Activated CD8-positive, alpha-beta memory T cell treated with anti-CD3 and anti-CD28 coated beads, Interleukin-2, amount 50 U/mL, for 48 hours (primary cell): ENCODE data around the gene DLG2.

Experiments
- DNase-seq: peaks from one replicate; pipeline ENCODE4 v3.0.0-alpha.2; 2020

Gene DLG2

GRCh38 chr11:83941050-83941449 is 1686.1 kb downstream of the DLG2 start:
- no peak for DNase-seq

GRCh38 chr11:83938148-83938547 is 1689.0 kb downstream of the DLG2 start:
- DNase-seq = no peak

- DNase-seq = no peak
These were observed 1694.1 kb downstream of the DLG2 start for GRCh38 chr11:83933008-83933407.

DNA sequence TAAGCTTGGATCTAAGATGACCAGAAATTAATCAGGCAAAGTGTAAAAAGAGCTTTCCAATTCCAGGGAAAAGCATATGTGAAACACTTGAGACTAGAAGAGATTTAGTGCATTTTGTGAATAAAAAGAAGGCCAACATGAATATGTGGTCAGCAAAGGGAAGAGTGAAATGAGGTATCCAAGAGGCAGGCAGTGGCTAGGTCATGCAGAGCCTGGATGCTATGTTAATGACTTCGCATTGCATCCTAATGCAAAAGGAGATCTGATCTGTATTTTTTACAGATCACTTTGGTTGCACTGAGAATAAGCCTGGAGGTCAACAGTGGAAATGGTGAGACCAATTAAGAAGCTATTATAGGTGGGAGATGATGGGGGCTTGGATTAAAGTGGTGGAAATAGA is 1699.7 kb downstream of the DLG2 start:
- no peak for DNase-seq

DNA sequence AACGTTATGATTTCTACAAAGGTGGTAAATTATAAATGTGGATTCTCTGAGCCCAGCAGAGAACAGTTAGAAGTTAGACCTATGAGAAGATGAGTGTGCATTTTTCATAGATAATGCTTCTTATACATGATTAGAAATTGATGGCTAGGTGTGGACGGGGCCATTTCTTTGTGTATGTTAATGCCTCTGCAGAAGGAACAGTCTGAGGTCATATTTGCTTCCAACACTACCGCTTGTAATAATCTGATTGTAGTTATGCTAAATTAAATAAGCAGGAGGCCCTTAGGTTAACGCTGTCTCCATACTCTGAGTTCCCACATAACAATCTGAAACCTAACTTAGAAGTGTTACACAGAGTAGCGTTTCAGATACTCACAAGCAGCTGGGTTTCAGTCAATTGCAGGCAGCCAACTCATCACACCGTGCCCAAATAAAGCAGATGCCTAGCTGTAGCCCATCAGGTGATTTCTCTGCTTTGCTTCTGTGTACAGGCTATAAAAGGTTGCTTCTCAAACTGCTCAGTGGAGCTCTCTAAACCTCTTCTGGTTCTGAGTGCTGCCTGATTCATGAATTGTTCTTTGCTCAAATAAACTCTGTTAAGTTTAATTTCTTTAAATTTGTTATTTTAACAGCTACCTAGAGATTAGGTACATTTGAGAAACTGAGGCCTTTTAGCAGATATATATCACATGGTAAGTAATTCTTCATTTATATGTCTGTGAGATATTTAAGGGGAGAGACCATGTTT is 1702.2 kb downstream of the DLG2 start:
- DNase-seq = no peak

GRCh38 chr11:83923961-83924360 is 1703.2 kb downstream of the DLG2 start:
- no peak for DNase-seq

DNA sequence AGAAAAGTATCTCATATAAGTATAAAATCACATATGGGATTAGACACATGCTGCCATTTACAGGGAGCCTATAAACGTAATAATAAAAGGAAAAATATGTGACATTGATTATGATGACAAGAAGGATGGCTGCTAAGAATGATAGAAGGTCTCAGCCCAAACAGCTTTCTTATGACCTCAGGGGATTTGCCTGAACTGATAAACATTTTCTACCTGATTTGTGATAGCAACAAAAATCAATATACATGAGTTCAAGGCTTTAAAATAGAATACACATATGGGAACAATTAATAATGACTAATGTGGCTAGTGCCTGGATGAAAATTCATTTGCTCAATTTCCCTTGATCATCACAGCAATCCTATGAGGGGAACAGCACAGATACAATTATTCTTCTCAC is 1704.2 kb downstream of the DLG2 start:
- no peak for DNase-seq

GRCh38 chr11:83922318-83922717 is 1704.8 kb downstream of the DLG2 start:
- DNase-seq = no peak

- no peak for DNase-seq
These were observed 1705.5 kb downstream of the DLG2 start for GRCh38 chr11:83921447-83922192.

DNA sequence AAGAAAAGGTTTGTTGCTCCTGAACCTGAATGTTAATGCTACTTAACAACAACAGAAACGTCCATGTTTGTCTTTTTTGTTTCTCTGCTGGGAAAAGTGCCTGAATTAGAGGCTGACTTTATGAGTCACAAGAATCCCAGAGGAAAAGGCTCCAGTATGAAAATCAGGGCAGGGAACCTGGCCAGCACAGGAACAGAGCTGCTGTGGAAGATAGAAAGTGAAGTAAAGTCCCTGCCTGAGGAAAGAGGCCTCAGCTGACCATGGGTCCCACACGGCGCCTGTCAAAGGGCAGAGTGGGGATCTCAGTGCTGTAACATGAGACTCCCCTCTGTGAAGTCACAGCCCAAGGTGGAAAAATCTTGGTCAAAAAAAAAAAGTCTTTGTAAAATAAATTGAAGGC is 1708.7 kb downstream of the DLG2 start:
- DNase-seq = no peak

DNA sequence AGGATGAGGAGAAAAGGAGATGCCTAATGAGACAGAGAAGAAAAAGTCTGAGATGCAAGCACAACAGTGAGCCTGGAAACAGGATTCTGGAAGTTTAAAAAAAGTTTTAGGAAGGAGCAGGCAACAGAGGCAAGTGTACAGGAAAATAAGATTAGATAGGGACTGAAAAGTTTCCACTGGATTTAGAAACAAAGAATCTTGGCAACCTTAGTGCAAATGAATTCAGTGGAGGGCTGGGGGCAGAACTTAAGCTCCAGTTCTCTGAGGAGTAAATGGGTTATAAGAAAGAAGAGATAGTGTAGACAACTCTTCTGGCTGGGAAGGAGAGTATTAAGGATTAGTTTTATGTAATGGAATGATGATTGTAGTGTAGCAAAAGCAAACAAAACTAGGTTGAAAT is 1712.1 kb downstream of the DLG2 start:
- DNase-seq = no peak

GRCh38 chr11:83909579-83910534 is 1717.3 kb downstream of the DLG2 start:
- DNase-seq = no peak

GRCh38 chr11:83908298-83908856 is 1718.8 kb downstream of the DLG2 start:
- DNase-seq = no peak

DNA sequence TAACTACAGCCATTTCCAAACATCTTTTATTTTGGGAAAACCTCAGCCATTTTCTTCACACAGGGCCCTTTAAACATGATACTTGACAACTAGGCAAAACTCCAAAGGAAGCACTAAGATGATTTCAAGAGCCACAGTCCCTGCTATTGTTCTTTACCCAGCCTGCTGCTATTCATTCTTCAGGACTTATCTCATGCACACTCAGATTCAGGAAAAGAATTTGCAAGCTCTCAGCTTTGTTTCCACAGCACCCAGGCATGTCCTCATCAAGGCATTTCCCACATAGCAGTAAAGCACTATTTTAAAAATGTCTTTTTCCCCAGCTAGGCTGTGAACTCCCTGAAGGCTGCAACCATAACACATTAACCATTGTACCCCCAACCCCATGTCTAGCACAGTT is 1731.6 kb downstream of the DLG2 start:
- no peak for DNase-seq

GRCh38 chr11:83881428-83881827 is 1745.7 kb downstream of the DLG2 start:
- no peak for DNase-seq

- DNase-seq = no peak
These were observed 1756.1 kb downstream of the DLG2 start for GRCh38 chr11:83871054-83871453.

DNA sequence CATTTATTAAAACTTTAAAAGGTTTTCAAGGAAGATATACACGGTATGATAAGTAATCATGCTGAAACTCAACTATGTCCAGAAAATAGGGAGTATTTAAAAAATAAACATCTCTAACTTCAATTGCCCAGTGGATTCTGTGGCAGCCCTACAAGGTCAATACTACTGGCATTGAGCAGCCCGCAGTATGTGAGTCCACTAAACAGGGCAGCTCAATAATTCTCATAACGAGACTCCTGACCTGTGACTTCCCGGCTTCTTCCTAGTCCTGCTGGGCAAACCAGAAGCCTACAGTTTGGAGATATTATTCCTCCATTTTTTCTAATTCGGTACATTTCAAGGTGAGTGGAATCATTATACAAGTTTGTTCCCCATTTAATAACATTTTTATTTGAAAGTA is 1760.5 kb downstream of the DLG2 start:
- DNase-seq = no peak

DNA sequence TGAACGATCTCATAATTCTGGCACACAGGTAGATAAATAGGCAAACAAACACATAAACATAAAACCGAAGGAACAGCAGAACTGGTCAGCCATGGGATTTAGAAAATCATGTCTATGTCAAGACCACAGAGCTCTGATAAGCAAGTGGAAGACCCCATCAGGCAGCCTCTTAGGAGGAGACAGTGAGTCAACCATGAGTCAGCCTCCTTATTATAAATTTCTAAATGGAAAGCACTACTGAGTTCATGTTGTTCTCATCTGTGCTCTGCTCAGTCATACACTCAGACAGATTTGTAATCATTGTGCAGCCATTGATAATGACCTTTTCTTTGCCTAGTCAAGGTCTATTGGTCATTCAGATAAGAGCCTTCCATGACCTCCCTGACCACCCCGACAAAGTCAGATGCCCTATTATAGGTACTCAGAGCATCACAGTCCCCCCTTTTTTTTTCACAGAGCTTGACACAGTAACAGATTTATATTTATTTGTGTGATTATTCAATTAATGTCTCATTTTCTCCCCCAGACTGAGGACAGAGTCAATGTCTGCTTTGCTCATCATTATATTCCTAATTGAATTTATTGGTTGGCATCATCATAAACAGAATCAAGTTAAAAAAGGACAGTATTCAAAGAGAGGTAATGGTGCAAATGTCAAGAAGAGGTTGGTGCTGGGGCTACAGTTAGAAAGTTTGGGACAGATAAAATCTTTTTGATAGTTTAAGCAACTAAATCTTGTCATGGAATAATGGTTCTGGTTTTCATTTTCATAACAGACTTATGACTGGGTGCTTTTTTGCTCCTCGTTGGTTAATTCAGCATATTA is 1761.3 kb downstream of the DLG2 start:
- DNase-seq = no peak

GRCh38 chr11:83864412-83865057 is 1762.6 kb downstream of the DLG2 start:
- no peak for DNase-seq

DNA sequence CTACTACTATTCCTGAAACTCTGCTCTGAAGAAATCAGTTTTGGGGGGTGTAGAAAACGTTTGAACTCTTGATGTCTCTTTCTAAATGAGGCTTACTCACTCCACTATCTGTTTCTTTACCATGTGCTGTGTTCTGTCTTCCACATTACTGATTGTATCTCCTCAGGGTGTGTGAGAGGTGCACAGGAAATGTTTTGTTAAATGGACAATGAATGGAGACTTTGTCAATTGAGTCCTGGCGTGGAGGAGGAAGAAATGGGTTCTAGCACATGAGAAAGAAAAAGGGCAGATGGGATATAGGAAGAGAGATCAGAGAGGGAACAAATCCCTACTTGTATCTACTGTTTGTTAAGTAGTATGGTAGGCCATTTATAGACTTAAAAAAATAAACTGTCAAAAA is 1763.9 kb downstream of the DLG2 start:
- no peak for DNase-seq

GRCh38 chr11:83862691-83863090 is 1764.5 kb downstream of the DLG2 start:
- no peak for DNase-seq

- no peak for DNase-seq
These were observed 1765.1 kb downstream of the DLG2 start for GRCh38 chr11:83862033-83862432.
